ENCODE results near the gene RUSC2. TPM values are rescaled to one million over a fixed set of nuclear protein-coding genes. Genes with fewer than 3 reads are reported as not detected.
A peak's percentile ranks its signal among the peaks of the same experiment; 100 is the strongest.

RUSC2 gene
- total and polyA plus RNA-seq, 2 of the 13 experiments (the other 11 are each of a cell fraction or from before 2014, with no cell fraction given), result 2.8 to 3.3 TPM

- TF ChIP-seq PLRG1 (conservative IDR thresholded peaks at IDR 0.05) (no peak), ZFP82 (CRISPR knock-in tag; IDR thresholded peaks at IDR 0.05; ENCODE audit: borderline replicate concordance) (no peak), ZNF703 (CRISPR knock-in tag; IDR thresholded peaks at IDR 0.05; ENCODE audit: borderline replicate concordance) (no peak), FOXO1 (CRISPR knock-in tag; IDR thresholded peaks at IDR 0.05) (no peak), CREBL2 (CRISPR knock-in tag; IDR thresholded peaks at IDR 0.05; ENCODE audit: borderline replicate concordance) (no peak), SATB2 (CRISPR knock-in tag; IDR thresholded peaks at IDR 0.05) (no peak), NFAT5 (CRISPR knock-in tag; IDR thresholded peaks at IDR 0.05) (no peak), ZNF614 (CRISPR knock-in tag; IDR thresholded peaks at IDR 0.05; ENCODE audit: borderline replicate concordance) (peak; percentile 67; the same call in 1 of the 2 replicates), UBTF (CRISPR knock-in tag; IDR thresholded peaks at IDR 0.05) (no peak), GPBP1L1 (CRISPR knock-in tag; IDR thresholded peaks at IDR 0.05) (no peak), MAFF (IDR thresholded peaks at IDR 0.05; ENCODE audit: low read depth, low read length) (no peak; the same call in 1 of the 2 replicates), ARID4A (CRISPR knock-in tag; IDR thresholded peaks at IDR 0.05; ENCODE audit: borderline replicate concordance) (no peak; the same call in 1 of the 2 replicates), ZGPAT (CRISPR knock-in tag; IDR thresholded peaks at IDR 0.05) (peak; percentile 42; the same call in 1 of the 2 replicates)
These were observed 21.0 kb downstream of the RUSC2 start (continued) for GRCh38 chr9:35510754-35511428.
